NCI-H774 (cell line): ENCODE results near the gene TGM3.

ENCODE experiments used
- DNase-seq: peaks from one replicate; lab custom pipeline; 2025; lab: John Stamatoyannopoulos, UW

The TGM3 gene

GRCh38 chr20:2295886-2296515 lies at the start of gene TGM3:
Gene TGM3, plus strand, starts transcription at chr20:2296001. Its CDS starts 63 bp downstream, at chr20:2296064.
- DNase-seq = no peak

GRCh38 chr20:2246069-2246491 lies 49.7 kb upstream of the TGM3 start:
- no peak for DNase-seq

- DNase-seq = no peak
Observed at GRCh38 chr20:2248837-2249236, 47.0 kb upstream of the TGM3 start.

GRCh38 chr20:2249935-2250334 lies 45.9 kb upstream of the TGM3 start:
- DNase-seq = no peak

- no peak for DNase-seq
Observed at GRCh38 chr20:2252419-2252997, 43.3 kb upstream of the TGM3 start.

- no peak for DNase-seq
Observed at GRCh38 chr20:2253256-2253655, 42.5 kb upstream of the TGM3 start.

- no peak for DNase-seq
Observed at GRCh38 chr20:2254333-2254732, 41.5 kb upstream of the TGM3 start.

- DNase-seq = no peak
Observed at GRCh38 chr20:2255926-2256531, 39.8 kb upstream of the TGM3 start.

GRCh38 chr20:2259731-2260130 lies 36.1 kb upstream of the TGM3 start:
- no peak for DNase-seq

- no peak for DNase-seq
Observed at GRCh38 chr20:2260250-2260649, 35.6 kb upstream of the TGM3 start.

- no peak for DNase-seq
Observed at GRCh38 chr20:2261046-2261485, 34.7 kb upstream of the TGM3 start.

GRCh38 chr20:2261629-2262028 lies 34.2 kb upstream of the TGM3 start:
- DNase-seq = no peak

GRCh38 chr20:2264118-2264517 lies 31.7 kb upstream of the TGM3 start:
- no peak for DNase-seq

- peak; percentile 14 for DNase-seq
Observed at GRCh38 chr20:2264621-2265374, 31.0 kb upstream of the TGM3 start.

GRCh38 chr20:2273634-2274302 lies 22.0 kb upstream of the TGM3 start:
- DNase-seq = no peak

GRCh38 chr20:2276015-2276414 lies 19.8 kb upstream of the TGM3 start:
- DNase-seq = no peak

GRCh38 chr20:2279253-2279779 lies 16.5 kb upstream of the TGM3 start:
- DNase-seq = no peak

- no peak for DNase-seq
Observed at GRCh38 chr20:2280082-2280481, 15.7 kb upstream of the TGM3 start.

- DNase-seq = no peak
Observed at GRCh38 chr20:2281563-2281962, 14.2 kb upstream of the TGM3 start.

GRCh38 chr20:2282181-2282580 lies 13.6 kb upstream of the TGM3 start:
- DNase-seq = no peak

- no peak for DNase-seq
Observed at GRCh38 chr20:2283706-2284423, 11.9 kb upstream of the TGM3 start.
